Coronary artery (tissue), 2 donors: ENCODE results near the gene GPR68.

Experiments
- DNase-seq: peaks from one replicate; pipeline ENCODE4 v3.0.0-alpha.2; 2017; ENCODE audit warnings: low spot score
- H3K27ac ChIP-seq, 2 donors: fragments of 200-600 bp; sonication (generic); one replicate each; pipeline ENCODE4 v1.5.1; 2016 to 2019
- H3K4me3 ChIP-seq: fragments of 200-600 bp; sonication (generic); 2 replicates; pipeline ENCODE4 v1.5.1; 2016; ENCODE audit warnings: mild to moderate bottlenecking, moderate library complexity
- CTCF ChIP-seq: fragments of 200-600 bp; sonication (generic); IDR thresholded peaks from one replicate; pipeline ENCODE4 v1.5.1; 2019; ENCODE audit warnings: antibody characterized with exemption

The GPR68 gene

GRCh38 chr14:91234791-91235114 lies 9.8 kb downstream of the GPR68 start:
- no peak for TF ChIP-seq CTCF

GRCh38 chr14:91233936-91234790 lies 10.3 kb downstream of the GPR68 start:
- no peak for TF ChIP-seq CTCF
- Histone ChIP-seq H3K27ac (no peak overlapping the region), H3K4me3 (no peak overlapping the region)
- DNase-seq = no peak

More at GRCh38 chr14:91234791-91235114, 9.8 kb downstream of the GPR68 start:
- DNase-seq = no peak
- no peak overlapping the region for H3K27ac ChIP-seq
- H3K4me3 ChIP-seq = no peak overlapping the region

- no peak for TF ChIP-seq CTCF
- Histone ChIP-seq H3K4me3 (no peak overlapping the region), H3K27ac (peak overlapping the region in 1 of 2 donors; percentile 7)
Observed at GRCh38 chr14:91232603-91233002, 11.9 kb downstream of the GPR68 start.

GRCh38 chr14:91232052-91232451 lies 12.5 kb downstream of the GPR68 start:
- TF ChIP-seq CTCF = no peak
- Histone ChIP-seq H3K4me3 (no peak overlapping the region), H3K27ac (no peak overlapping the region)
- no peak for DNase-seq

More at GRCh38 chr14:91232603-91233002, 11.9 kb downstream of the GPR68 start:
- DNase-seq = no peak

- H3K27ac ChIP-seq = no peak overlapping the region
- TF ChIP-seq CTCF = no peak
- no peak overlapping the region for H3K4me3 ChIP-seq
- DNase-seq = no peak
Observed at GRCh38 chr14:91231446-91231845, 13.1 kb downstream of the GPR68 start.

GRCh38 chr14:91230397-91231035 lies 14.0 kb downstream of the GPR68 start:
- no peak overlapping the region for H3K4me3 ChIP-seq
- no peak for DNase-seq
- H3K27ac ChIP-seq = peak overlapping the region in 1 of 2 donors; percentile 28
- TF ChIP-seq CTCF = no peak

- TF ChIP-seq CTCF = no peak
- Histone ChIP-seq H3K4me3 (no peak overlapping the region), H3K27ac (no peak overlapping the region)
- DNase-seq = no peak
Observed at GRCh38 chr14:91229743-91230200, 14.7 kb downstream of the GPR68 start.
